Endodermal cell (in vitro differentiated cells): Measurements from ENCODE around the gene STXBP6. TPM values are rescaled to one million over a fixed set of nuclear protein-coding genes. Genes with fewer than 3 reads are reported as not detected.

Experiments used
- DNase-seq: peaks from one replicate; pipeline ENCODE4 v3.0.0-alpha.2; 2017
- H3K27ac ChIP-seq: 2 replicates; pipeline ENCODE4 v1.5.1; 2013; ENCODE audit warnings: mild to moderate bottlenecking, low read depth, low read length, moderate library complexity
- H3K27me3 ChIP-seq: 2 replicates; pipeline ENCODE4 v1.6.1; 2013; ENCODE audit warnings: mild to moderate bottlenecking, low read length, moderate library complexity; ENCODE audit not compliant: insufficient read depth, control insufficient read depth, poor library complexity, severe bottlenecking
- H3K36me3 ChIP-seq: 2 replicates; pipeline ENCODE4 v1.7.0; 2013; ENCODE audit warnings: mild to moderate bottlenecking, low read length, moderate library complexity; ENCODE audit not compliant: control insufficient read depth, insufficient read depth
- H3K4me1 ChIP-seq: one replicate; pipeline ENCODE4 v1.7.0; 2013; ENCODE audit warnings: low read length; ENCODE audit not compliant: control insufficient read depth, insufficient read depth
- H3K4me3 ChIP-seq: 2 replicates; pipeline ENCODE4 v1.5.1; 2013; ENCODE audit warnings: mild to moderate bottlenecking, low read length, moderate library complexity
- H3K9ac ChIP-seq: 2 replicates; pipeline ENCODE4 v1.6.1; 2013; ENCODE audit warnings: mild to moderate bottlenecking, low read length, moderate library complexity; ENCODE audit not compliant: poor library complexity, severe bottlenecking; ENCODE audit errors: extremely low read depth
- H3K9me3 ChIP-seq: 2 replicates; pipeline ENCODE4 v1.6.1; 2013; ENCODE audit warnings: mild to moderate bottlenecking, low read length, moderate library complexity; ENCODE audit not compliant: control insufficient read depth
- H3K27ac Mint-ChIP-seq: 2 replicates; pipeline ENCODE4 v1.8.0; 2020; ENCODE audit warnings: mixed read lengths
- H3K27me3 Mint-ChIP-seq: 2 replicates; pipeline ENCODE4 v1.8.0; 2021; ENCODE audit warnings: mild to moderate bottlenecking, mixed read lengths; ENCODE audit not compliant: insufficient read depth
- H3K36me3 Mint-ChIP-seq: 2 replicates; pipeline ENCODE4 v1.8.0; 2020; ENCODE audit warnings: low read depth, mixed read lengths
- H3K4me1 Mint-ChIP-seq: 2 replicates; pipeline ENCODE4 v1.8.0; 2020; ENCODE audit warnings: mixed read lengths
- H3K4me3 Mint-ChIP-seq: 2 replicates; pipeline ENCODE4 v1.8.0; 2020; ENCODE audit warnings: mild to moderate bottlenecking, moderate library complexity, mixed read lengths
- H3K9me3 Mint-ChIP-seq: 2 replicates; pipeline ENCODE4 v1.8.0; 2020; ENCODE audit warnings: mild to moderate bottlenecking, mixed read lengths
- WGBS, 2 experiments: methylation state at CpG; one replicate each; pipeline versions ENCODE4 v1.1.5 to v1.1.7; 2013; ENCODE audit warnings: missing lambda C conversion rate in 2 of 2, mixed read lengths in 1 of 2; ENCODE audit not compliant: insufficient coverage in 1 of 2, insufficient read length in 1 of 2; 5-methylcytosine and 5-hydroxymethylcytosine counted together
- total RNA-seq, 2 donors: library from RNA; stranded (reverse); fragmentation: NEBNext Ultra II Directional in 1 of 2; extraction: Animal tissue kit (Norgen Biotek cat#: 25700) in 1 of 2; gene quantifications; 2 replicates in 1 of 2; 3 replicates in 1 of 2; pipeline ENCODE4 v1.2.1, GENCODE V29; 2021
- TF ChIP-seq, protein P1 (sequence below): fragments of 200-600 bp; sonication (generic); conservative IDR thresholded peaks from 2 replicates; pipeline ENCODE4 v1.5.0; 2021; ENCODE audit warnings: antibody characterized with exemption, mild to moderate bottlenecking

STXBP6 gene
- total RNA-seq, 2 donors from 2014 or later, result 0.64 to 1.5 TPM

DNA sequence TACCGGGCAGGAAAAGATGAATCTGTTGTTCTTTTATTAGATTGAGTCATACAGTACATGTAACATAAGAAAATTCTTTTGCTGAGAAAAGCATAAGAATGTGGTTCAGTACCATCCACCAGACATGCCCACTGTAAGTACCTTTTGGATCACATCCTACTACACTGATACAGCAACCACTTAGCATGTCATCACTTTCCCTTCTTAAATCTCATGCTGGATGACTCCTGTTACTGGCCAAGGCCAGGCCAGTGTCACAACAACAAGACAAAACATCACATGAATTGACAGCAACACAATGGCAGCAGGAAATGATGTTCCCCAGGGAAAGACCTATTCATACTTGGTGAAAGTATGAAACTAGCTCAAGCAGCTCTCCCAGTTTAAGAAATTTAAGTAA, 46.4 kb downstream of the STXBP6 start:
- Histone ChIP-seq H3K4me1 (no peaks in the 10 kb centered on the region), H3K27ac (no peak overlapping the region), H3K9me3 (no peaks in the 10 kb centered on the region), H3K27me3 (no peaks in the 10 kb centered on the region), H3K9ac (no peak overlapping the region), H3K4me3 (no peak overlapping the region), H3K36me3 (no peaks in the 10 kb centered on the region)
- Mint-ChIP-seq H3K27me3 (no peaks in the 10 kb centered on the region), H3K4me1 (no peaks in the 10 kb centered on the region), H3K27ac (no peak overlapping the region), H3K36me3 (no peaks in the 10 kb centered on the region), H3K4me3 (no peak overlapping the region), H3K9me3 (no peaks in the 10 kb centered on the region)
- DNase-seq, result no peak
- WGBS, 2 experiments, result 82 to 83% methylated on average over 1 of the region's 1 CpG
- TF ChIP-seq, protein P1, sequence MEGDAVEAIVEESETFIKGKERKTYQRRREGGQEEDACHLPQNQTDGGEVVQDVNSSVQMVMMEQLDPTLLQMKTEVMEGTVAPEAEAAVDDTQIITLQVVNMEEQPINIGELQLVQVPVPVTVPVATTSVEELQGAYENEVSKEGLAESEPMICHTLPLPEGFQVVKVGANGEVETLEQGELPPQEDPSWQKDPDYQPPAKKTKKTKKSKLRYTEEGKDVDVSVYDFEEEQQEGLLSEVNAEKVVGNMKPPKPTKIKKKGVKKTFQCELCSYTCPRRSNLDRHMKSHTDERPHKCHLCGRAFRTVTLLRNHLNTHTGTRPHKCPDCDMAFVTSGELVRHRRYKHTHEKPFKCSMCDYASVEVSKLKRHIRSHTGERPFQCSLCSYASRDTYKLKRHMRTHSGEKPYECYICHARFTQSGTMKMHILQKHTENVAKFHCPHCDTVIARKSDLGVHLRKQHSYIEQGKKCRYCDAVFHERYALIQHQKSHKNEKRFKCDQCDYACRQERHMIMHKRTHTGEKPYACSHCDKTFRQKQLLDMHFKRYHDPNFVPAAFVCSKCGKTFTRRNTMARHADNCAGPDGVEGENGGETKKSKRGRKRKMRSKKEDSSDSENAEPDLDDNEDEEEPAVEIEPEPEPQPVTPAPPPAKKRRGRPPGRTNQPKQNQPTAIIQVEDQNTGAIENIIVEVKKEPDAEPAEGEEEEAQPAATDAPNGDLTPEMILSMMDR, result no peak

DNA sequence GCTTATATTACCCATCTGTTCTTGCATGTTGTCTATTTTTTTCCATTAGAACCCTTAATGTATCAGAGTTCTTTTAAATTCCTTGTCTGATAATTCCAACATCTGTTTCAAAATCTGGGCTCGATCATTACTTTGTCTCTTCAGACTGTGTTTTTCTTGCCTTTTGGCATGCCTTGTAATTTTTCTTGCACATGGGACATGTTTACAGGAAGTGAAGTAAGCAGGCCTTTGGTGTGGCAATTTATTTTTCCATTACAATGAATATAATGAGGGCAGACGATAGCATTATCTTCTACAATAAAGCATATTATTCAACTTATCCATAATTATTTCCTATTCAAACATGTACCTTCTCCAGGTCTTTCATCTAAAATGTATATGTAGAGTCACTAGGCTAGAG, 48.3 kb downstream of the STXBP6 start:
- H3K27me3 Mint-ChIP-seq, result no peaks in the 10 kb centered on the region
- no peak overlapping the region for H3K27ac Mint-ChIP-seq
- 98 to 100% methylated on average over 1 to 2 of the region's 2 CpGs for WGBS, 2 experiments
- DNase-seq, result no peak
- Histone ChIP-seq H3K4me1 (no peaks in the 10 kb centered on the region), H3K9me3 (no peaks in the 10 kb centered on the region), H3K27me3 (no peaks in the 10 kb centered on the region), H3K4me3 (no peak overlapping the region), H3K36me3 (no peaks in the 10 kb centered on the region), H3K27ac (no peak overlapping the region), H3K9ac (no peak overlapping the region)
- no peaks in the 10 kb centered on the region for H3K36me3 Mint-ChIP-seq
- TF ChIP-seq, protein P1, result no peak
- H3K9me3 Mint-ChIP-seq, result no peaks in the 10 kb centered on the region
- no peak overlapping the region for H3K4me3 Mint-ChIP-seq
- H3K4me1 Mint-ChIP-seq, result no peaks in the 10 kb centered on the region

DNA sequence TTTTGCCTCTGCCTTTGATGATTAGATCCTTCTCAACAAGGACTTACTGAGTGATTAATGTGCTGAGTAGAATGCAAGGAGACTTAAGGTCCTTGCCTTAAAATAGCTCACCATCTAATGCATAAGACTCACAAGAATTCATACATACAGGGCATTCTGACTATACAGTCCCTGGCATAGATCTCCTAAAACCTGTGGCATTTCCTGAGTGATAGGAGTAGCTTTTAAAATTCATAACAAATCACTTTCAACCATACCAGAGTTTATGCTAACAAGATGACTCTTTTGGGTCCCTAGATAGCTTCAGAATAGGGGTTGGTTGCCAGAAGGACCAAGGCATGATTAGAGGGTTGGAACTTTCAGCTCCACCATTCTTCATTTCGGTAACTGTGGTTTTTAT, 48.8 kb downstream of the STXBP6 start:
- Histone ChIP-seq H3K4me1 (no peaks in the 10 kb centered on the region), H3K27ac (no peak overlapping the region), H3K27me3 (no peaks in the 10 kb centered on the region), H3K9ac (no peak overlapping the region), H3K4me3 (no peak overlapping the region), H3K36me3 (no peaks in the 10 kb centered on the region), H3K9me3 (no peaks in the 10 kb centered on the region)
- H3K27ac Mint-ChIP-seq, result no peak overlapping the region
- no peak overlapping the region for H3K4me3 Mint-ChIP-seq
- TF ChIP-seq, protein P1, result no peak
- no peaks in the 10 kb centered on the region for H3K36me3 Mint-ChIP-seq
- no peaks in the 10 kb centered on the region for H3K4me1 Mint-ChIP-seq
- H3K9me3 Mint-ChIP-seq, result no peaks in the 10 kb centered on the region
- H3K27me3 Mint-ChIP-seq, result no peaks in the 10 kb centered on the region
- WGBS, 2 experiments, result 94 to 100% methylated on average over 1 of the region's 1 CpG
- no peak for DNase-seq
